Liver (tissue), 3 donors: ENCODE results near the gene RHBDF2.

Experiments
- GABPA ChIP-seq, 2 donors: IDR thresholded peaks in 1 of 2; conservative IDR thresholded peaks in 1 of 2; 2 replicates each; pipeline ENCODE4 v1.6.1; 2016; ENCODE audit warnings: antibody characterized with exemption in 2 of 2, mild to moderate bottlenecking in 1 of 2, moderate library complexity in 1 of 2
- HNF4G ChIP-seq: IDR thresholded peaks from 2 replicates; pipeline ENCODE4 v1.6.1; 2016; ENCODE audit warnings: antibody characterized with exemption
- RAD21 ChIP-seq, 2 donors: IDR thresholded peaks; 2 replicates each; pipeline ENCODE4 v1.6.1; 2016; ENCODE audit warnings: antibody characterized with exemption in 2 of 2, mild to moderate bottlenecking in 2 of 2
- TAF1 ChIP-seq: conservative IDR thresholded peaks from 2 replicates; pipeline ENCODE4 v1.6.1; 2016; ENCODE audit warnings: antibody characterized with exemption, mild to moderate bottlenecking
- TF ChIP-seq, protein P1 (sequence below): fragments of 150-350 bp; IDR thresholded peaks from 2 replicates; pipeline ENCODE4 v1.5.1; 2017; ENCODE audit warnings: improper control_type of control experiment, low read depth, low read length; ENCODE audit not compliant: missing input control
- TF ChIP-seq, protein P2 (sequence below): IDR thresholded peaks from 2 replicates; pipeline ENCODE4 v1.6.1; 2016; ENCODE audit warnings: antibody characterized with exemption
- TF ChIP-seq, protein P3 (sequence below): IDR thresholded peaks from 2 replicates; pipeline ENCODE4 v1.6.1; 2016; ENCODE audit warnings: antibody characterized with exemption
- TF ChIP-seq, protein P4 (sequence below): IDR thresholded peaks from 2 replicates; pipeline ENCODE4 v1.6.1; 2016; ENCODE audit warnings: antibody characterized with exemption, mild to moderate bottlenecking
- TF ChIP-seq, protein P5 (sequence below): IDR thresholded peaks from 2 replicates; pipeline ENCODE4 v1.6.1; 2016; ENCODE audit warnings: antibody characterized with exemption
- donor health status: healthy.
- donor health status: healthy.

DNA sequence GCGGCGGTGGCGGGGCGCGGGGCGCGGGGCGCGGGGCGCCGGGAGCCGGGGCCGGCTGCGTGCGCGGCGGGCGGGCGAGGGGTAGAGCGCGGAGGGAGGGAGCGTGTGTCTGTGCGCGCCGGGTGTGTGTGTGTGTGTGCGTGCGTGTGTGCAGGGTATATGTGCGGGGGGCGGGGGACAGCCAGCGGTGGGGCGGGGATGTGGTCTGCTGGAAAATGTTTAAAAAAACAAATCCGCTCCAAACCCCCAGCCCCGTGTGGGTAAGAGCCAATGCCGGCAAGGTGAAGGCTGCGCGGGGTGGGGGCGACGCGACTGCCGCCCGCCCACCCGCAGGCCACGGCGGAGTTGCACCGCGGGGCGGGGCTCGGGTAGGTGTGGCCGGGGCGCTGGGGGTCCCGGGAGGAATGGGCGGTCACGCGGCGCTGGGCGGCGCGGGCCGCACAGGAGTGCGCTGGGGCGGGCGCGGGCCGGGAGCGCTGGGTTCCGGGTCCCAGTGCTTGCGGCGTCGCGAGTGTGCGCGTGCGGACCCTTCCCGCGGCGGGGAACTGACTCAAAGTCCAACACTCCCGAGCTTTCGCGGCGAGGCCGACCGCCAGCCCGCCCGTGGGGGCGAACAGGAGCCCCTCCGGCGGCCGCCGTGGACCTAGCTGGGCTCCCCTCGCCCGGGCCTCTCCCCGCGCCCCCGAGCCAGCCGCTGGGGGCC, 36.5 kb upstream of the RHBDF2 start, which contains the start of gene CYGB:
- TF ChIP-seq, protein P1, sequence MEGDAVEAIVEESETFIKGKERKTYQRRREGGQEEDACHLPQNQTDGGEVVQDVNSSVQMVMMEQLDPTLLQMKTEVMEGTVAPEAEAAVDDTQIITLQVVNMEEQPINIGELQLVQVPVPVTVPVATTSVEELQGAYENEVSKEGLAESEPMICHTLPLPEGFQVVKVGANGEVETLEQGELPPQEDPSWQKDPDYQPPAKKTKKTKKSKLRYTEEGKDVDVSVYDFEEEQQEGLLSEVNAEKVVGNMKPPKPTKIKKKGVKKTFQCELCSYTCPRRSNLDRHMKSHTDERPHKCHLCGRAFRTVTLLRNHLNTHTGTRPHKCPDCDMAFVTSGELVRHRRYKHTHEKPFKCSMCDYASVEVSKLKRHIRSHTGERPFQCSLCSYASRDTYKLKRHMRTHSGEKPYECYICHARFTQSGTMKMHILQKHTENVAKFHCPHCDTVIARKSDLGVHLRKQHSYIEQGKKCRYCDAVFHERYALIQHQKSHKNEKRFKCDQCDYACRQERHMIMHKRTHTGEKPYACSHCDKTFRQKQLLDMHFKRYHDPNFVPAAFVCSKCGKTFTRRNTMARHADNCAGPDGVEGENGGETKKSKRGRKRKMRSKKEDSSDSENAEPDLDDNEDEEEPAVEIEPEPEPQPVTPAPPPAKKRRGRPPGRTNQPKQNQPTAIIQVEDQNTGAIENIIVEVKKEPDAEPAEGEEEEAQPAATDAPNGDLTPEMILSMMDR: no peak
- TF ChIP-seq, protein P2, sequence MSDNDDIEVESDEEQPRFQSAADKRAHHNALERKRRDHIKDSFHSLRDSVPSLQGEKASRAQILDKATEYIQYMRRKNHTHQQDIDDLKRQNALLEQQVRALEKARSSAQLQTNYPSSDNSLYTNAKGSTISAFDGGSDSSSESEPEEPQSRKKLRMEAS: no peak
- TF ChIP-seq, protein P3, sequence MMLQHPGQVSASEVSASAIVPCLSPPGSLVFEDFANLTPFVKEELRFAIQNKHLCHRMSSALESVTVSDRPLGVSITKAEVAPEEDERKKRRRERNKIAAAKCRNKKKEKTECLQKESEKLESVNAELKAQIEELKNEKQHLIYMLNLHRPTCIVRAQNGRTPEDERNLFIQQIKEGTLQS: no peak
- TF ChIP-seq GABPA (IDR thresholded peaks at IDR 0.05 in 1 of 2, conservative IDR thresholded peaks at IDR 0.05 in 1 of 2) (no peak), HNF4G (no peak), RAD21 (IDR thresholded peaks at IDR 0.05) (no peak), TAF1 (no peak)
- TF ChIP-seq, protein P4, sequence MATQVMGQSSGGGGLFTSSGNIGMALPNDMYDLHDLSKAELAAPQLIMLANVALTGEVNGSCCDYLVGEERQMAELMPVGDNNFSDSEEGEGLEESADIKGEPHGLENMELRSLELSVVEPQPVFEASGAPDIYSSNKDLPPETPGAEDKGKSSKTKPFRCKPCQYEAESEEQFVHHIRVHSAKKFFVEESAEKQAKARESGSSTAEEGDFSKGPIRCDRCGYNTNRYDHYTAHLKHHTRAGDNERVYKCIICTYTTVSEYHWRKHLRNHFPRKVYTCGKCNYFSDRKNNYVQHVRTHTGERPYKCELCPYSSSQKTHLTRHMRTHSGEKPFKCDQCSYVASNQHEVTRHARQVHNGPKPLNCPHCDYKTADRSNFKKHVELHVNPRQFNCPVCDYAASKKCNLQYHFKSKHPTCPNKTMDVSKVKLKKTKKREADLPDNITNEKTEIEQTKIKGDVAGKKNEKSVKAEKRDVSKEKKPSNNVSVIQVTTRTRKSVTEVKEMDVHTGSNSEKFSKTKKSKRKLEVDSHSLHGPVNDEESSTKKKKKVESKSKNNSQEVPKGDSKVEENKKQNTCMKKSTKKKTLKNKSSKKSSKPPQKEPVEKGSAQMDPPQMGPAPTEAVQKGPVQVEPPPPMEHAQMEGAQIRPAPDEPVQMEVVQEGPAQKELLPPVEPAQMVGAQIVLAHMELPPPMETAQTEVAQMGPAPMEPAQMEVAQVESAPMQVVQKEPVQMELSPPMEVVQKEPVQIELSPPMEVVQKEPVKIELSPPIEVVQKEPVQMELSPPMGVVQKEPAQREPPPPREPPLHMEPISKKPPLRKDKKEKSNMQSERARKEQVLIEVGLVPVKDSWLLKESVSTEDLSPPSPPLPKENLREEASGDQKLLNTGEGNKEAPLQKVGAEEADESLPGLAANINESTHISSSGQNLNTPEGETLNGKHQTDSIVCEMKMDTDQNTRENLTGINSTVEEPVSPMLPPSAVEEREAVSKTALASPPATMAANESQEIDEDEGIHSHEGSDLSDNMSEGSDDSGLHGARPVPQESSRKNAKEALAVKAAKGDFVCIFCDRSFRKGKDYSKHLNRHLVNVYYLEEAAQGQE: no peak
- TF ChIP-seq, protein P5, sequence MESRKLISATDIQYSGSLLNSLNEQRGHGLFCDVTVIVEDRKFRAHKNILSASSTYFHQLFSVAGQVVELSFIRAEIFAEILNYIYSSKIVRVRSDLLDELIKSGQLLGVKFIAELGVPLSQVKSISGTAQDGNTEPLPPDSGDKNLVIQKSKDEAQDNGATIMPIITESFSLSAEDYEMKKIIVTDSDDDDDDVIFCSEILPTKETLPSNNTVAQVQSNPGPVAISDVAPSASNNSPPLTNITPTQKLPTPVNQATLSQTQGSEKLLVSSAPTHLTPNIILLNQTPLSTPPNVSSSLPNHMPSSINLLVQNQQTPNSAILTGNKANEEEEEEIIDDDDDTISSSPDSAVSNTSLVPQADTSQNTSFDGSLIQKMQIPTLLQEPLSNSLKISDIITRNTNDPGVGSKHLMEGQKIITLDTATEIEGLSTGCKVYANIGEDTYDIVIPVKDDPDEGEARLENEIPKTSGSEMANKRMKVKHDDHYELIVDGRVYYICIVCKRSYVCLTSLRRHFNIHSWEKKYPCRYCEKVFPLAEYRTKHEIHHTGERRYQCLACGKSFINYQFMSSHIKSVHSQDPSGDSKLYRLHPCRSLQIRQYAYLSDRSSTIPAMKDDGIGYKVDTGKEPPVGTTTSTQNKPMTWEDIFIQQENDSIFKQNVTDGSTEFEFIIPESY: no peak
